DMS114 treated with DMSO at 0.1 percent for 48 hours (cell line): ENCODE results near the gene MITF.
A peak's percentile ranks its signal among the peaks of the same experiment; 100 is the strongest.

ENCODE experiments used
- DNase-seq: peaks from one replicate; lab custom pipeline; 2025; ENCODE audit not compliant: unreplicated experiment; lab: John Stamatoyannopoulos, UW

MITF gene

GRCh38 chr3:69941439-69942176 is 202.3 kb downstream of the MITF start:
- DNase-seq = no peak

- no peak for DNase-seq
Measured at GRCh38 chr3:69944931-69945493, 205.7 kb downstream of the MITF start.

- DNase-seq = no peak
Measured at GRCh38 chr3:69948246-69948862, 209.1 kb downstream of the MITF start.

- DNase-seq = no peak
Measured at GRCh38 chr3:69951616-69952015, 212.4 kb downstream of the MITF start.

GRCh38 chr3:69959581-69959980 is 220.3 kb downstream of the MITF start:
- no peak for DNase-seq

GRCh38 chr3:69961706-69962439 is 222.6 kb downstream of the MITF start:
- no peak for DNase-seq

GRCh38 chr3:69963643-69964042 is 224.4 kb downstream of the MITF start:
- no peak for DNase-seq

- no peak for DNase-seq
Measured at GRCh38 chr3:69967156-69967555, 227.9 kb downstream of the MITF start.

- DNase-seq = no peak
Measured at GRCh38 chr3:69970827-69971226, 231.6 kb downstream of the MITF start.

GRCh38 chr3:69972672-69973071 is 233.4 kb downstream of the MITF start:
- DNase-seq = no peak

- DNase-seq = no peak
Measured at GRCh38 chr3:69976021-69976420, 236.8 kb downstream of the MITF start.

GRCh38 chr3:69983546-69984265 is 244.4 kb downstream of the MITF start:
- DNase-seq = no peak

- no peak for DNase-seq
Measured at GRCh38 chr3:69985266-69985665, 246.0 kb downstream of the MITF start.

GRCh38 chr3:69986419-69986818 is 247.2 kb downstream of the MITF start:
- no peak for DNase-seq

- no peak for DNase-seq
Measured at GRCh38 chr3:69987833-69988232, 248.6 kb downstream of the MITF start.

- DNase-seq = no peak
Measured at GRCh38 chr3:69993757-69994156, 254.5 kb downstream of the MITF start.

GRCh38 chr3:69994919-69995318 is 255.7 kb downstream of the MITF start:
- no peak for DNase-seq

- DNase-seq = no peak
Measured at GRCh38 chr3:69997631-69998307, 258.5 kb downstream of the MITF start.

- no peak for DNase-seq
Measured at GRCh38 chr3:69998759-69999139, 259.5 kb downstream of the MITF start.

GRCh38 chr3:69999140-70000027 is 260.1 kb downstream of the MITF start, which contains the start of gene SAMMSON:
SAMMSON (plus strand) TSS chr3:69999733.
- DNase-seq = peak; percentile 67
